RWPE2 (cell line): ENCODE measurements around the gene NCR3LG1.

ENCODE experiments used
- ATAC-seq: fragments of 200-7000 bp; cut with Tn5 transposase; 3 replicates; pipeline ENCODE4 v1.9.1; 2021; ENCODE audit warnings: low read depth
- DNase-seq: peaks from one replicate; pipeline ENCODE4 v3.0.0-alpha.2; 2020; ENCODE audit warnings: low spot score
- H3K27ac ChIP-seq: fragments of 450-650 bp; 2 replicates; pipeline ENCODE4 v1.5.1; 2017; ENCODE audit warnings: mild to moderate bottlenecking; ENCODE audit not compliant: poor library complexity, severe bottlenecking
- H3K27me3 ChIP-seq: fragments of 250-450 bp; sonication (Bioruptor Pico); 2 replicates; pipeline ENCODE4 v1.5.1; 2021; ENCODE audit warnings: mild to moderate bottlenecking, moderate library complexity; ENCODE audit not compliant: insufficient read depth, poor library complexity, severe bottlenecking
- H3K36me3 ChIP-seq: fragments of 250-450 bp; sonication (Bioruptor Pico); 2 replicates; pipeline ENCODE4 v1.5.1; 2020; ENCODE audit warnings: low read depth, mild to moderate bottlenecking, moderate library complexity
- H3K4me1 ChIP-seq: fragments of 250-450 bp; sonication (Bioruptor Pico); 2 replicates; pipeline ENCODE4 v1.5.1; 2021; ENCODE audit warnings: mild to moderate bottlenecking, moderate library complexity; ENCODE audit not compliant: insufficient read depth, poor library complexity, severe bottlenecking
- H3K4me3 ChIP-seq: fragments of 250-450 bp; sonication (Bioruptor Pico); 2 replicates; pipeline ENCODE4 v1.5.1; 2021; ENCODE audit warnings: mild to moderate bottlenecking, moderate library complexity; ENCODE audit not compliant: severe bottlenecking
- H3K9me3 ChIP-seq: fragments of 250-450 bp; sonication (Bioruptor Pico); 2 replicates; pipeline ENCODE4 v1.5.1; 2021; ENCODE audit warnings: mild to moderate bottlenecking, moderate library complexity; ENCODE audit not compliant: severe bottlenecking
- CTCF ChIP-seq: fragments of 450-650 bp; IDR thresholded peaks from one replicate; pipeline ENCODE4 v1.5.1; 2017; ENCODE audit warnings: mild to moderate bottlenecking, moderate library complexity; ENCODE audit not compliant: poor library complexity, severe bottlenecking

Gene NCR3LG1

GRCh38 chr11:17384002-17384511 is 32.5 kb downstream of the NCR3LG1 start:
- ATAC-seq (peak; percentile 49), DNase-seq (no peak)
- Histone ChIP-seq H3K27ac (no peak overlapping the region), H3K4me3 (no peak overlapping the region), H3K4me1 (no peaks in the 10 kb centered on the region), H3K27me3 (no peaks in the 10 kb centered on the region), H3K36me3 (no peaks in the 10 kb centered on the region), H3K9me3 (no peaks in the 10 kb centered on the region)
- peak; percentile 88 for TF ChIP-seq CTCF

- H3K27me3 ChIP-seq = no peaks in the 10 kb centered on the region
- H3K4me1 ChIP-seq = no peaks in the 10 kb centered on the region
- H3K27ac ChIP-seq = no peak overlapping the region
- no peaks in the 10 kb centered on the region for H3K36me3 ChIP-seq
- no peak for TF ChIP-seq CTCF
- ATAC-seq (no peak), DNase-seq (no peak)
- H3K9me3 ChIP-seq = no peaks in the 10 kb centered on the region
- H3K4me3 ChIP-seq = no peak overlapping the region
Measured at GRCh38 chr11:17385492-17385891, 33.9 kb downstream of the NCR3LG1 start.

- no peak for TF ChIP-seq CTCF
- Histone ChIP-seq H3K36me3 (no peaks in the 10 kb centered on the region), H3K4me3 (no peak overlapping the region), H3K27me3 (no peaks in the 10 kb centered on the region), H3K9me3 (no peaks in the 10 kb centered on the region), H3K27ac (no peak overlapping the region), H3K4me1 (no peaks in the 10 kb centered on the region)
- ATAC-seq (no peak), DNase-seq (no peak)
Measured at GRCh38 chr11:17385926-17386325, 34.3 kb downstream of the NCR3LG1 start.

GRCh38 chr11:17386331-17387084 is 34.9 kb downstream of the NCR3LG1 start:
- ATAC-seq = peak; percentile 49
- no peak overlapping the region for H3K27ac ChIP-seq
- peak; percentile 32 for TF ChIP-seq CTCF
- no peaks in the 10 kb centered on the region for H3K36me3 ChIP-seq
- no peaks in the 10 kb centered on the region for H3K4me1 ChIP-seq
- no peaks in the 10 kb centered on the region for H3K9me3 ChIP-seq
- no peak overlapping the region for H3K4me3 ChIP-seq
- H3K27me3 ChIP-seq = no peaks in the 10 kb centered on the region
- no peak for DNase-seq

- ATAC-seq = no peak
Measured at GRCh38 chr11:17387254-17387653, 35.7 kb downstream of the NCR3LG1 start.

More at GRCh38 chr11:17387254-17387653, 35.7 kb downstream of the NCR3LG1 start:
- Histone ChIP-seq H3K9me3 (no peaks in the 10 kb centered on the region), H3K4me1 (no peaks in the 10 kb centered on the region), H3K27me3 (no peaks in the 10 kb centered on the region), H3K36me3 (no peaks in the 10 kb centered on the region), H3K4me3 (no peak overlapping the region), H3K27ac (no peak overlapping the region)
- no peak for TF ChIP-seq CTCF
- DNase-seq = no peak
